Endothelial cell of umbilical vein (primary cell): ENCODE data around the gene ARHGAP22. TPM values are rescaled to one million over a fixed set of nuclear protein-coding genes. Genes with fewer than 3 reads are reported as not detected.

Source experiments
- BruUV-seq: library from RNA; stranded (reverse); fragments of 400-500 nt; replicated peaks from 2 replicates; lab custom pipeline; 2021; lab: Mats Ljungman, UMichigan
- CTCF ChIA-PET: fragments of 300-600, 350-600 bp; sonication (Branson Sonifier 250); formaldehyde crosslinking; loops from one replicate; lab custom pipeline; 2021; ENCODE audit warnings: antibody characterized with exemption, inconsistent platforms; lab: Charles Lee
- POLR2A ChIA-PET: fragments of 300-600, 350-600 bp; sonication (Branson Sonifier 250); formaldehyde crosslinking; loops from one replicate; lab custom pipeline; 2021; ENCODE audit warnings: antibody characterized with exemption, inconsistent platforms; lab: Charles Lee
- DNase-seq: peaks from one replicate; pipeline ENCODE4 v3.0.0-alpha.2; 2011; ENCODE audit warnings: low read depth, low spot score
- FAIRE-seq: peaks from 2 replicates; lab custom pipeline; 2011; peaks lifted over from hg19 to GRCh38; lab: Jason Lieb, UNC
- H2AFZ ChIP-seq: 2 replicates; pipeline ENCODE4 v1.6.0; 2012; ENCODE audit warnings: low read depth, low read length, control low read depth, inconsistent platforms
- H3K27ac ChIP-seq: 2 replicates; pipeline ENCODE4 v1.5.1; 2011; ENCODE audit warnings: low read depth, mild to moderate bottlenecking, control low read depth, low read length, moderate library complexity; ENCODE audit not compliant: insufficient read depth
- H3K27me3 ChIP-seq, 2 experiments: 2 replicates each; pipeline versions ENCODE4 v1.6.0 to v1.6.1; 2011; ENCODE audit warnings: low read length in 2 of 2, mixed read lengths in 1 of 2; ENCODE audit not compliant: control insufficient read depth in 2 of 2, insufficient read depth in 2 of 2
- H3K36me3 ChIP-seq, 2 experiments: 2 replicates in 1 of 2; 3 replicates in 1 of 2; pipeline ENCODE4 v1.5.1; 2011; ENCODE audit warnings: low read length in 2 of 2, mild to moderate bottlenecking in 1 of 2, moderate library complexity in 1 of 2; ENCODE audit not compliant: control insufficient read depth in 2 of 2, insufficient read depth in 2 of 2; ENCODE audit errors: extremely low read depth in 1 of 2
- H3K4me1 ChIP-seq: 3 replicates; pipeline ENCODE4 v1.5.1; 2011; ENCODE audit warnings: mild to moderate bottlenecking, low read length; ENCODE audit not compliant: control insufficient read depth, insufficient read depth; ENCODE audit errors: extremely low read depth
- H3K4me2 ChIP-seq: 2 replicates; pipeline ENCODE4 v1.6.1; 2011; ENCODE audit warnings: low read length, control low read depth, mixed read lengths; ENCODE audit not compliant: insufficient read depth
- H3K4me3 ChIP-seq, 3 experiments: fragments of 200-600 bp in 1 of 3; sonication (generic), shearing (Covaris generic) in 1 of 3; replicated peaks in 1 of 3; 2 replicates each; pipeline ENCODE4 v1.5.1; 2011 to 2016; ENCODE audit warnings: control low read depth in 3 of 3, low read length in 3 of 3, mild to moderate bottlenecking in 2 of 3, inconsistent platforms in 1 of 3, low read depth in 1 of 3, moderate library complexity in 1 of 3; ENCODE audit not compliant: insufficient read depth in 1 of 3
- H3K79me2 ChIP-seq: 2 replicates; pipeline ENCODE4 v1.6.0; 2012; ENCODE audit warnings: low read length, inconsistent platforms; ENCODE audit not compliant: control insufficient read depth, insufficient read depth
- H3K9ac ChIP-seq: replicated peaks from 2 replicates; pipeline ENCODE3; 2011; ENCODE audit warnings: low read length, control low read depth; ENCODE audit not compliant: insufficient read depth; ENCODE audit errors: extremely low read depth
- H3K9me1 ChIP-seq: replicated peaks from 3 replicates; pipeline ENCODE4 v1.6.0; 2011; ENCODE audit warnings: mild to moderate bottlenecking, low read length; ENCODE audit not compliant: control insufficient read depth, insufficient read depth; ENCODE audit errors: extremely low read depth
- H3K9me3 ChIP-seq: replicated peaks from 2 replicates; pipeline ENCODE4 v1.5.1; 2012; ENCODE audit warnings: low read length, inconsistent platforms; ENCODE audit not compliant: control insufficient read depth, insufficient read depth
- H4K20me1 ChIP-seq: replicated peaks from 2 replicates; pipeline ENCODE3; 2011; ENCODE audit warnings: mild to moderate bottlenecking, low read length; ENCODE audit not compliant: control insufficient read depth, insufficient read depth; ENCODE audit errors: extremely low read depth
- CTCF ChIP-seq, 2 donors: IDR thresholded peaks; 1 replicate in 1 of 2; 2 replicates in 1 of 2; pipeline ENCODE4 v1.5.1; 2011; ENCODE audit warnings: low read length in 2 of 2, mild to moderate bottlenecking in 2 of 2, moderate library complexity in 2 of 2, control low read depth in 1 of 2, inconsistent platforms in 1 of 2, low read depth in 1 of 2; ENCODE audit not compliant: insufficient read depth in 1 of 2; ENCODE audit errors: extremely low read depth in 1 of 2
- EZH2 ChIP-seq: IDR thresholded peaks from 2 replicates; pipeline ENCODE4 v1.6.1; 2012; ENCODE audit warnings: borderline replicate concordance, low read depth, mild to moderate bottlenecking, moderate library complexity, low read length, inconsistent platforms; ENCODE audit not compliant: severe bottlenecking
- FOS ChIP-seq: IDR thresholded peaks from 2 replicates; pipeline ENCODE4 v1.6.1; 2011; ENCODE audit warnings: mild to moderate bottlenecking, low read length, moderate library complexity, borderline replicate concordance; ENCODE audit not compliant: insufficient read depth
- GATA2 ChIP-seq: IDR thresholded peaks from 2 replicates; pipeline ENCODE4 v1.7.0; 2011; ENCODE audit warnings: low read depth, mild to moderate bottlenecking, moderate library complexity, mixed read lengths, low read length; ENCODE audit not compliant: insufficient read length, insufficient read depth
- JUN ChIP-seq: IDR thresholded peaks from 2 replicates; pipeline ENCODE4 v1.6.1; 2011; ENCODE audit warnings: borderline replicate concordance, low read depth; ENCODE audit not compliant: insufficient read length, insufficient read depth
- MAX ChIP-seq: IDR thresholded peaks from 2 replicates; pipeline ENCODE4 v1.6.1; 2011; ENCODE audit not compliant: insufficient read depth, insufficient read length
- MYC ChIP-seq: IDR thresholded peaks from one replicate; pipeline ENCODE4 v1.6.1; 2011; ENCODE audit warnings: mild to moderate bottlenecking, low read depth, low read length
- POLR2A ChIP-seq: IDR thresholded peaks from 2 replicates; pipeline ENCODE4 v1.6.1; 2012; ENCODE audit warnings: low read depth, mild to moderate bottlenecking, control low read depth, low read length
- POLR2AphosphoS5 ChIP-seq: IDR thresholded peaks from 2 replicates; pipeline ENCODE4 v1.6.1; 2012; ENCODE audit warnings: low read depth, mild to moderate bottlenecking, control low read depth, low read length, moderate library complexity; ENCODE audit not compliant: insufficient read depth
- dilution Hi-C: fragments of 300-500 bp; cut with MboI; formaldehyde crosslinking; loops from one replicate; pipeline ENCODE4 v1.15.0; 2019; ENCODE audit warnings: low sequenced_read_pairs; ENCODE audit not compliant: extremely low pct_ligation_motif_present
- intact Hi-C: fragments of 100-400 bp; cut with micrococcal nuclease; formaldehyde crosslinking; loops from one replicate; pipeline ENCODE4 v1.10.0; 2022
- polyA plus RNA-seq, 4 experiments: library from polyadenylated mRNA; depleted of rRNA in 3 of 4; stranded (reverse) in 3 of 4; unstranded in 1 of 4; fragments of >200 nt; gene quantifications; 2 replicates each; pipeline versions ENCODE4 v1.2.1 to v1.2.3, GENCODE V29; 2011 to 2012; ENCODE audit warnings: missing spikeins in 1 of 4
- total RNA-seq: library from RNA; stranded (reverse); gene quantifications from 2 replicates; pipeline ENCODE4 v1.2.3, GENCODE V29; 2021

ARHGAP22 gene
- total and polyA plus RNA-seq, 2 donors (not counting 3 experiments of a cell fraction or from before 2014, with no cell fraction given) = 8.6 to 50.3 TPM

- no peak overlapping the region for H3K4me2 ChIP-seq
- CTCF ChIA-PET = interaction anchor here (1.2 to 1.3 kb wide), 2 partner anchors 15 to 47 kb away, joined by 3 read pairs; no protein-coding TSS in a partner anchor
- BruUV-seq = no TSS peak
- TF ChIP-seq POLR2AphosphoS5 = no peak
- TF ChIP-seq MAX = no peak
- no peak for TF ChIP-seq MYC
- no peak for TF ChIP-seq JUN
- no peak for TF ChIP-seq GATA2
- TF ChIP-seq FOS = no peak
- TF ChIP-seq CTCF (IDR thresholded peaks at IDR 0.05; ENCODE audit: extremely low read depth in 1 of 2, insufficient read depth in 1 of 2, low read depth in 1 of 2, low read length in 2 of 2) = no peak
- TF ChIP-seq EZH2 = no peak
- TF ChIP-seq POLR2A = no peak
- no peak overlapping the region for H3K27ac ChIP-seq
- H3K4me1 ChIP-seq = no peaks in the 10 kb centered on the region
- H3K36me3 ChIP-seq = no peaks in the 10 kb centered on the region
- POLR2A ChIA-PET = no interaction called here
- intact Hi-C loops (no loop called here), dilution Hi-C loops (no loop called here)
- H2AFZ ChIP-seq = no peak overlapping the region
- H3K27me3 ChIP-seq = no peaks in the 10 kb centered on the region
- DNase-seq (no peak), FAIRE-seq (no peak)
- no peak overlapping the region for H3K4me3 ChIP-seq
- H3K9ac ChIP-seq = no peak overlapping the region
- peaks cover 24% of the 10 kb centered on the region for H3K79me2 ChIP-seq
- no peaks in the 10 kb centered on the region for H3K9me3 ChIP-seq
- H4K20me1 ChIP-seq = no peaks in the 10 kb centered on the region
- H3K9me1 ChIP-seq = no peaks in the 10 kb centered on the region
Observed at GRCh38 chr10:48490946-48491345, 113.9 kb downstream of the ARHGAP22 start.
